Endothelial cell of umbilical vein (primary cell): Measurements from ENCODE around the gene NDST3. TPM values are rescaled to one million over a fixed set of nuclear protein-coding genes. Genes with fewer than 3 reads are reported as not detected.

ENCODE experiments used
- BruUV-seq: library from RNA; stranded (reverse); fragments of 400-500 nt; replicated peaks from 2 replicates; lab custom pipeline; 2021; lab: Mats Ljungman, UMichigan
- CTCF ChIA-PET: fragments of 300-600, 350-600 bp; sonication (Branson Sonifier 250); formaldehyde crosslinking; loops from one replicate; lab custom pipeline; 2021; ENCODE audit warnings: antibody characterized with exemption, inconsistent platforms; lab: Charles Lee
- POLR2A ChIA-PET: fragments of 300-600, 350-600 bp; sonication (Branson Sonifier 250); formaldehyde crosslinking; loops from one replicate; lab custom pipeline; 2021; ENCODE audit warnings: antibody characterized with exemption, inconsistent platforms; lab: Charles Lee
- DNase-seq: peaks from one replicate; pipeline ENCODE4 v3.0.0-alpha.2; 2011; ENCODE audit warnings: low read depth, low spot score
- FAIRE-seq: peaks from 2 replicates; lab custom pipeline; 2011; peaks lifted over from hg19 to GRCh38; lab: Jason Lieb, UNC
- H2AFZ ChIP-seq: 2 replicates; pipeline ENCODE4 v1.6.0; 2012; ENCODE audit warnings: low read depth, low read length, control low read depth, inconsistent platforms
- H3K27ac ChIP-seq: 2 replicates; pipeline ENCODE4 v1.5.1; 2011; ENCODE audit warnings: low read depth, mild to moderate bottlenecking, control low read depth, low read length, moderate library complexity; ENCODE audit not compliant: insufficient read depth
- H3K27me3 ChIP-seq, 2 experiments: 2 replicates each; pipeline versions ENCODE4 v1.6.0 to v1.6.1; 2011; ENCODE audit warnings: low read length in 2 of 2, mixed read lengths in 1 of 2; ENCODE audit not compliant: control insufficient read depth in 2 of 2, insufficient read depth in 2 of 2
- H3K36me3 ChIP-seq, 2 experiments: 2 replicates in 1 of 2; 3 replicates in 1 of 2; pipeline ENCODE4 v1.5.1; 2011; ENCODE audit warnings: low read length in 2 of 2, mild to moderate bottlenecking in 1 of 2, moderate library complexity in 1 of 2; ENCODE audit not compliant: control insufficient read depth in 2 of 2, insufficient read depth in 2 of 2; ENCODE audit errors: extremely low read depth in 1 of 2
- H3K4me1 ChIP-seq: 3 replicates; pipeline ENCODE4 v1.5.1; 2011; ENCODE audit warnings: mild to moderate bottlenecking, low read length; ENCODE audit not compliant: control insufficient read depth, insufficient read depth; ENCODE audit errors: extremely low read depth
- H3K4me2 ChIP-seq: 2 replicates; pipeline ENCODE4 v1.6.1; 2011; ENCODE audit warnings: low read length, control low read depth, mixed read lengths; ENCODE audit not compliant: insufficient read depth
- H3K4me3 ChIP-seq, 3 experiments: fragments of 200-600 bp in 1 of 3; sonication (generic), shearing (Covaris generic) in 1 of 3; replicated peaks in 1 of 3; 2 replicates each; pipeline ENCODE4 v1.5.1; 2011 to 2016; ENCODE audit warnings: control low read depth in 3 of 3, low read length in 3 of 3, mild to moderate bottlenecking in 2 of 3, inconsistent platforms in 1 of 3, low read depth in 1 of 3, moderate library complexity in 1 of 3; ENCODE audit not compliant: insufficient read depth in 1 of 3
- H3K79me2 ChIP-seq: 2 replicates; pipeline ENCODE4 v1.6.0; 2012; ENCODE audit warnings: low read length, inconsistent platforms; ENCODE audit not compliant: control insufficient read depth, insufficient read depth
- H3K9ac ChIP-seq: replicated peaks from 2 replicates; pipeline ENCODE3; 2011; ENCODE audit warnings: low read length, control low read depth; ENCODE audit not compliant: insufficient read depth; ENCODE audit errors: extremely low read depth
- H3K9me1 ChIP-seq: replicated peaks from 3 replicates; pipeline ENCODE4 v1.6.0; 2011; ENCODE audit warnings: mild to moderate bottlenecking, low read length; ENCODE audit not compliant: control insufficient read depth, insufficient read depth; ENCODE audit errors: extremely low read depth
- H3K9me3 ChIP-seq: replicated peaks from 2 replicates; pipeline ENCODE4 v1.5.1; 2012; ENCODE audit warnings: low read length, inconsistent platforms; ENCODE audit not compliant: control insufficient read depth, insufficient read depth
- H4K20me1 ChIP-seq: replicated peaks from 2 replicates; pipeline ENCODE3; 2011; ENCODE audit warnings: mild to moderate bottlenecking, low read length; ENCODE audit not compliant: control insufficient read depth, insufficient read depth; ENCODE audit errors: extremely low read depth
- EZH2 ChIP-seq: IDR thresholded peaks from 2 replicates; pipeline ENCODE4 v1.6.1; 2012; ENCODE audit warnings: borderline replicate concordance, low read depth, mild to moderate bottlenecking, moderate library complexity, low read length, inconsistent platforms; ENCODE audit not compliant: severe bottlenecking
- FOS ChIP-seq: IDR thresholded peaks from 2 replicates; pipeline ENCODE4 v1.6.1; 2011; ENCODE audit warnings: mild to moderate bottlenecking, low read length, moderate library complexity, borderline replicate concordance; ENCODE audit not compliant: insufficient read depth
- GATA2 ChIP-seq: IDR thresholded peaks from 2 replicates; pipeline ENCODE4 v1.7.0; 2011; ENCODE audit warnings: low read depth, mild to moderate bottlenecking, moderate library complexity, mixed read lengths, low read length; ENCODE audit not compliant: insufficient read length, insufficient read depth
- JUN ChIP-seq: IDR thresholded peaks from 2 replicates; pipeline ENCODE4 v1.6.1; 2011; ENCODE audit warnings: borderline replicate concordance, low read depth; ENCODE audit not compliant: insufficient read length, insufficient read depth
- MYC ChIP-seq: IDR thresholded peaks from one replicate; pipeline ENCODE4 v1.6.1; 2011; ENCODE audit warnings: mild to moderate bottlenecking, low read depth, low read length
- POLR2A ChIP-seq: IDR thresholded peaks from 2 replicates; pipeline ENCODE4 v1.6.1; 2012; ENCODE audit warnings: low read depth, mild to moderate bottlenecking, control low read depth, low read length
- POLR2AphosphoS5 ChIP-seq: IDR thresholded peaks from 2 replicates; pipeline ENCODE4 v1.6.1; 2012; ENCODE audit warnings: low read depth, mild to moderate bottlenecking, control low read depth, low read length, moderate library complexity; ENCODE audit not compliant: insufficient read depth
- dilution Hi-C: fragments of 300-500 bp; cut with MboI; formaldehyde crosslinking; loops from one replicate; pipeline ENCODE4 v1.15.0; 2019; ENCODE audit warnings: low sequenced_read_pairs; ENCODE audit not compliant: extremely low pct_ligation_motif_present
- intact Hi-C: fragments of 100-400 bp; cut with micrococcal nuclease; formaldehyde crosslinking; loops from one replicate; pipeline ENCODE4 v1.10.0; 2022
- polyA plus RNA-seq, 4 experiments: library from polyadenylated mRNA; depleted of rRNA in 3 of 4; stranded (reverse) in 3 of 4; unstranded in 1 of 4; fragments of >200 nt; gene quantifications; 2 replicates each; pipeline versions ENCODE4 v1.2.1 to v1.2.3, GENCODE V29; 2011 to 2012; ENCODE audit warnings: missing spikeins in 1 of 4
- total RNA-seq: library from RNA; stranded (reverse); gene quantifications from 2 replicates; pipeline ENCODE4 v1.2.3, GENCODE V29; 2021
- TF ChIP-seq, protein P1 (sequence below): IDR thresholded peaks from 2 replicates; pipeline ENCODE4 v1.6.1; 2011; ENCODE audit not compliant: insufficient read depth, insufficient read length
- TF ChIP-seq, protein P2 (sequence below), 2 donors: IDR thresholded peaks; 1 replicate in 1 of 2; 2 replicates in 1 of 2; pipeline ENCODE4 v1.5.1; 2011; ENCODE audit warnings: low read length in 2 of 2, mild to moderate bottlenecking in 2 of 2, moderate library complexity in 2 of 2, control low read depth in 1 of 2, inconsistent platforms in 1 of 2, low read depth in 1 of 2; ENCODE audit not compliant: insufficient read depth in 1 of 2; ENCODE audit errors: extremely low read depth in 1 of 2

The NDST3 gene
- total and polyA plus RNA-seq, 2 donors (not counting 3 experiments of a cell fraction or from before 2014, with no cell fraction given), result 0.04 TPM; not detected in 1

DNA sequence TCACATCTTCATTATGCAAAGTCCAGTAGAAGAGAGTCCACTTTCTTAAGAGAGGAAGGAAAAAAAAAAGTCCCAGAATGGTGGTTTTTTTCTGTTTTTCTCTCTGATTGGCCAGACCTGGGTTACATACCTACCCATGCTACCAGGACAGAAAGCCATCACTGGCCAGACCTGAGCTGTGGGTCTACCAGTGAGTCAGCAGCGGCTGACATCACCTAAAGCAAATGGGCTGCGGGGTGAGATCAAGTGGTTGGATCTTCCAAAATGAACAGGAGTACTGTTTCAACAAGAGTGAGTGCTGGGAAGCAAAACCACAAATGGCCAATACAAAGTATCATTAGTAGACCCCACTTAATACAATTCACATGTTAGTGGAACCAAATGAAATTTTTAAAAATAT, 1.6 kb upstream of the NDST3 start:
- ChIA-PET POLR2A (no interaction called here), CTCF (interaction anchor here (0.6 to 5.4 kb wide), 7 partner anchors 11 to 1853 kb away, joined by 3 to 32 read pairs (median 3); no protein-coding TSS in a partner anchor)
- Histone ChIP-seq H3K36me3 (no peaks in the 10 kb centered on the region), H3K9ac (no peak overlapping the region), H3K4me3 (no peak overlapping the region), H3K27ac (no peak overlapping the region), H3K4me1 (peaks cover 5% of the 10 kb centered on the region), H3K79me2 (no peaks in the 10 kb centered on the region), H2AFZ (no peak overlapping the region), H3K9me3 (no peaks in the 10 kb centered on the region), H3K4me2 (peak overlapping the region; percentile 63), H3K27me3 (peaks cover 7 to 27% of the 10 kb centered on the region in 2 experiments), H3K9me1 (no peaks in the 10 kb centered on the region), H4K20me1 (no peaks in the 10 kb centered on the region)
- intact Hi-C loops, result loop anchor here (5.0 kb wide), 1 partner anchor 1445 kb away; no protein-coding TSS in a partner anchor
- no peak for FAIRE-seq
- TF ChIP-seq POLR2A (no peak), GATA2 (no peak), POLR2AphosphoS5 (no peak), FOS (no peak), MYC (no peak), JUN (no peak), EZH2 (no peak)
- TF ChIP-seq, protein P1, sequence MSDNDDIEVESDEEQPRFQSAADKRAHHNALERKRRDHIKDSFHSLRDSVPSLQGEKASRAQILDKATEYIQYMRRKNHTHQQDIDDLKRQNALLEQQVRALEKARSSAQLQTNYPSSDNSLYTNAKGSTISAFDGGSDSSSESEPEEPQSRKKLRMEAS, result no peak
- TF ChIP-seq, protein P2, sequence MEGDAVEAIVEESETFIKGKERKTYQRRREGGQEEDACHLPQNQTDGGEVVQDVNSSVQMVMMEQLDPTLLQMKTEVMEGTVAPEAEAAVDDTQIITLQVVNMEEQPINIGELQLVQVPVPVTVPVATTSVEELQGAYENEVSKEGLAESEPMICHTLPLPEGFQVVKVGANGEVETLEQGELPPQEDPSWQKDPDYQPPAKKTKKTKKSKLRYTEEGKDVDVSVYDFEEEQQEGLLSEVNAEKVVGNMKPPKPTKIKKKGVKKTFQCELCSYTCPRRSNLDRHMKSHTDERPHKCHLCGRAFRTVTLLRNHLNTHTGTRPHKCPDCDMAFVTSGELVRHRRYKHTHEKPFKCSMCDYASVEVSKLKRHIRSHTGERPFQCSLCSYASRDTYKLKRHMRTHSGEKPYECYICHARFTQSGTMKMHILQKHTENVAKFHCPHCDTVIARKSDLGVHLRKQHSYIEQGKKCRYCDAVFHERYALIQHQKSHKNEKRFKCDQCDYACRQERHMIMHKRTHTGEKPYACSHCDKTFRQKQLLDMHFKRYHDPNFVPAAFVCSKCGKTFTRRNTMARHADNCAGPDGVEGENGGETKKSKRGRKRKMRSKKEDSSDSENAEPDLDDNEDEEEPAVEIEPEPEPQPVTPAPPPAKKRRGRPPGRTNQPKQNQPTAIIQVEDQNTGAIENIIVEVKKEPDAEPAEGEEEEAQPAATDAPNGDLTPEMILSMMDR (IDR thresholded peaks at IDR 0.05; ENCODE audit: extremely low read depth in 1 of 2, insufficient read depth in 1 of 2, low read depth in 1 of 2, low read length in 2 of 2), result no peak
- BruUV-seq, result no TSS peak
- peak; percentile 2 for DNase-seq
- dilution Hi-C loops, result no loop called here
